ENCODE data around the gene EIF3K.
"Not testable (repeated sequence)": the region's sequence is repeated elsewhere in the genome, so short reads cannot be mapped to it uniquely, and the experiment has no call there.

The EIF3K gene

GRCh38 chr19:38618590-38619360, at the start of gene EIF3K:
TSS of gene EIF3K (plus strand) at chr19:38619188. CDS start at chr19:38619269, 81 bp downstream.
- DNase-seq (ENCODE audit: extremely low read depth in 1 of 2, low read depth in 1 of 2): peak; percentile 95 to 98

GRCh38 chr19:38569368-38569983, 49.5 kb upstream of the EIF3K start:
- no peak for DNase-seq (ENCODE audit: extremely low read depth in 1 of 2, low read depth in 1 of 2)

- no peak for DNase-seq (ENCODE audit: extremely low read depth in 1 of 2, low read depth in 1 of 2)
These were observed 47.3 kb upstream of the EIF3K start for GRCh38 chr19:38571682-38572081.

- no peak for DNase-seq (ENCODE audit: extremely low read depth in 1 of 2, low read depth in 1 of 2)
These were observed 41.2 kb upstream of the EIF3K start for GRCh38 chr19:38577826-38578225.

GRCh38 chr19:38579304-38579703, 39.7 kb upstream of the EIF3K start:
- not testable (repeated sequence) for DNase-seq (ENCODE audit: extremely low read depth in 1 of 2, low read depth in 1 of 2)

- DNase-seq (ENCODE audit: extremely low read depth in 1 of 2, low read depth in 1 of 2): no peak
These were observed 38.9 kb upstream of the EIF3K start for GRCh38 chr19:38580080-38580479.

GRCh38 chr19:38583219-38583984, 35.6 kb upstream of the EIF3K start:
- DNase-seq (ENCODE audit: extremely low read depth in 1 of 2, low read depth in 1 of 2): no peak

GRCh38 chr19:38583985-38584305, 35.0 kb upstream of the EIF3K start:
- no peak for DNase-seq (ENCODE audit: extremely low read depth in 1 of 2, low read depth in 1 of 2)

- DNase-seq (ENCODE audit: extremely low read depth in 1 of 2, low read depth in 1 of 2): no peak
These were observed 31.4 kb upstream of the EIF3K start for GRCh38 chr19:38587562-38587961.

GRCh38 chr19:38588041-38588440, 30.9 kb upstream of the EIF3K start:
- DNase-seq (ENCODE audit: extremely low read depth in 1 of 2, low read depth in 1 of 2): no peak

- DNase-seq (ENCODE audit: extremely low read depth in 1 of 2, low read depth in 1 of 2): no peak
These were observed 26.0 kb upstream of the EIF3K start for GRCh38 chr19:38592940-38593339.

- no peak for DNase-seq (ENCODE audit: extremely low read depth in 1 of 2, low read depth in 1 of 2)
These were observed 22.7 kb upstream of the EIF3K start for GRCh38 chr19:38596057-38596981.

GRCh38 chr19:38597075-38597474, 21.9 kb upstream of the EIF3K start:
- DNase-seq (ENCODE audit: extremely low read depth in 1 of 2, low read depth in 1 of 2): no peak

- no peak for DNase-seq (ENCODE audit: extremely low read depth in 1 of 2, low read depth in 1 of 2)
These were observed 19.3 kb upstream of the EIF3K start for GRCh38 chr19:38599722-38600121.

GRCh38 chr19:38602856-38603255, 16.1 kb upstream of the EIF3K start:
- DNase-seq (ENCODE audit: extremely low read depth in 1 of 2, low read depth in 1 of 2): not testable (repeated sequence)

- no peak for DNase-seq (ENCODE audit: extremely low read depth in 1 of 2, low read depth in 1 of 2)
These were observed 12.9 kb upstream of the EIF3K start for GRCh38 chr19:38606131-38606530.

GRCh38 chr19:38614289-38614688, 4.7 kb upstream of the EIF3K start:
- no peak for DNase-seq (ENCODE audit: extremely low read depth in 1 of 2, low read depth in 1 of 2)

- DNase-seq (ENCODE audit: extremely low read depth in 1 of 2, low read depth in 1 of 2): no peak
These were observed 3.9 kb upstream of the EIF3K start for GRCh38 chr19:38615007-38615581.

GRCh38 chr19:38616265-38616664, 2.7 kb upstream of the EIF3K start:
- DNase-seq (ENCODE audit: extremely low read depth in 1 of 2, low read depth in 1 of 2): no peak

GRCh38 chr19:38617283-38617763, 1.7 kb upstream of the EIF3K start:
- no peak for DNase-seq (ENCODE audit: extremely low read depth in 1 of 2, low read depth in 1 of 2)

All from stimulated activated CD8-positive, alpha-beta memory T cell treated with anti-CD3 and anti-CD28 coated beads, Interleukin-7, amount 100 ng/mL, for 48 hours (primary cell).